Fibroblast of skin of left biceps (primary cell): ENCODE data around the gene DYRK1A.

ENCODE experiments used
- DNase-seq, 2 experiments: peaks; one replicate each; pipeline ENCODE4 v3.0.0-alpha.2; 2013; ENCODE audit warnings: low read depth in 2 of 2

The DYRK1A gene

GRCh38 chr21:37385179-37385765 lies 18.7 kb downstream of the DYRK1A start:
- no peak for DNase-seq

DNA sequence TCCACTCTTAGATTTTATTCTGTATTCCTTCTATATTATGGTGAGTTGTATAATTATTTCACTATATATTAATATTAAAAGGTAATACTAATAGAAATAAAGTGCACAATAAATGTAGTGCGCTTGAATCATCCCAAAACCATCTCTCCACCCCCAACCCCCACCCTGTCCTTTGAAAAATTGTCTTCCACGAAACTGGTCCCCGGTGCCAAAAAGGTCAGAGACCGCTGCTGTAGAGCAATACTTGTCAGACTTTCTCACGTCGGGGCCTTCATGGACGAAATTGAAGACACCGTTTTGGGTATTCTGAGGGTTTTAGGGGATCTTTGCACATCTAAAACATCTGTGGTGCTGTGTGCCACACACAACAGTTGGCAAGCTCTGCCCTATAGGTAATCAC lies 19.6 kb downstream of the DYRK1A start:
- no peak for DNase-seq

GRCh38 chr21:37389456-37389855 lies 22.9 kb downstream of the DYRK1A start:
- DNase-seq, result no peak

DNA sequence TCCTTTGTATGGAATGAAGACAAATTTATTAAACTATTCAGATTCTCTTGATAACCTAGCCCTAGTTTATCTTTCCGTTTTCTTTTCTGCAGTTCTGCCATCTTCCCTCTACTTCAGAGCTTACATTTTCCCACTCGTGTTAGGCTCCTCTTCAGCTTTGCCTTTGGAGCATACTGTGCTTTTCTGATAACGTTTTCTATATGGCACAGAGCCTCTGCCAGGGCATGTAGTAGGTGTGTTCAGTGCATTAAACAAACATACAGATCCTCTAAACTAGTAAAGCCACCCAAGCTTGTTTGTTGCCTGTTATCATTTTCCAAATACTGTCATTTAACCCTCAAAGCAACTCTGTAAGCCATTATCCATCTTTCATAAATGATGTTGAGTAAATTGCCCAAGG lies 25.1 kb downstream of the DYRK1A start:
- no peak for DNase-seq

- no peak for DNase-seq
Observed at GRCh38 chr21:37392441-37392840, 25.9 kb downstream of the DYRK1A start.

DNA sequence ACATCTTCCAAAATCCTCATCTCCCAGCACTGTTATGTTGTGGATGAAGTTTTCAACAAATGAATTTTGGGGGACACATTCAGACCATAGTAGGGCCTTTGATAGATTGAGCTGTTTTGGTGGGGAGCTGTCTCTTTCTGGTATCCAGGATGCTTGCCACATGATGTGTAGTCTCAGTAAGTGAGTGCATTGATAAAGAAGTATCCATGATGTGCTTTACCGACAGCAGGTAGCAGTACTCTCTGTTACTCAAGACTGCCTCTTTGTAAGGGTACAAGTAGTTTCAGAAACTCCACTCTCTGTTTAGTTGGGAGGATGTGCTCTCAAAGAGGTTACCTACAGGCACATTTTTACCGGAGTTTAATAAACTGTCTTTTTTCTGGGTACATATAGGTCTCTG lies 26.5 kb downstream of the DYRK1A start:
- DNase-seq, result no peak

DNA sequence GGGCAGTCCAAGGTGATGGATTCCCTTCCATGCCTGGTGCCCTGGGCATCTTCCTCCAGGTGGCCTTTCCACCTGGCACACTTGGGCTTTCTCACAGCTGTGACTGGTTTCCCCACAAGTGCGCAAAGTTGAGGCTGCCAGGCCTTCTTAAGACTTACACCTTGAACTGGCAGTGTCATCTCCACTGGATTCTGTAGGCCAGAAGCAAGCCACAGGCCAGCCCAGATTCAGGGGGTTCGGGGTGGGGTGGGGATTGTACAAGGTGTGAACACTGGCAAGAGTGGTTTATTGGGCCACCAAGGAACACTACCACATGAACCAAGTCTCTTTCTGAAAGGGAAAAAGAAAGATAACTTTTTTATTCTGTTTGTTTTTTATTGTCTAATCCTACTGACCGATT lies 27.2 kb downstream of the DYRK1A start:
- no peak for DNase-seq

DNA sequence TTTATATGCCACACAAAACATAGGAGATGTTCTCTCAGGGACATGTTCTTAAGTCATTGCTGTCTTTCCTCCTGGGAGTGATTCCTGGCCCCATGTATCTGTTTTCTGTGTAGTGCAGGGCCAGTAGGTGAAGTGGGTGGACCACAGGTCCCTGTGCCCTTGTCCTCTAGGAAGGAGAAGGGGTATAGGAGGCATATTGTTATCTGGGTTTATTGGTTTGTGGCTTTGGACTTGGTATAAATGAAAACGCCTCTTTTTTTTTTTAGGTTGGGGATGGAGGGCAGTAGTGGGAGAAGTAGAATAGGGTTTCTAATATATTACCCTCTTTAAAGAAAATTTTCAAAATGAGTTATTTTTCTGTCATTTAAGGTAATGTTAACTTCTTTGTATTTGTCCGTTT lies 29.4 kb downstream of the DYRK1A start:
- DNase-seq, result no peak

GRCh38 chr21:37396855-37397254 lies 30.3 kb downstream of the DYRK1A start:
- DNase-seq, result no peak

GRCh38 chr21:37398697-37399096 lies 32.1 kb downstream of the DYRK1A start:
- no peak for DNase-seq

- DNase-seq, result no peak
Observed at GRCh38 chr21:37402251-37402867, 35.8 kb downstream of the DYRK1A start.

GRCh38 chr21:37405629-37406028 lies 39.1 kb downstream of the DYRK1A start:
- DNase-seq, result no peak

DNA sequence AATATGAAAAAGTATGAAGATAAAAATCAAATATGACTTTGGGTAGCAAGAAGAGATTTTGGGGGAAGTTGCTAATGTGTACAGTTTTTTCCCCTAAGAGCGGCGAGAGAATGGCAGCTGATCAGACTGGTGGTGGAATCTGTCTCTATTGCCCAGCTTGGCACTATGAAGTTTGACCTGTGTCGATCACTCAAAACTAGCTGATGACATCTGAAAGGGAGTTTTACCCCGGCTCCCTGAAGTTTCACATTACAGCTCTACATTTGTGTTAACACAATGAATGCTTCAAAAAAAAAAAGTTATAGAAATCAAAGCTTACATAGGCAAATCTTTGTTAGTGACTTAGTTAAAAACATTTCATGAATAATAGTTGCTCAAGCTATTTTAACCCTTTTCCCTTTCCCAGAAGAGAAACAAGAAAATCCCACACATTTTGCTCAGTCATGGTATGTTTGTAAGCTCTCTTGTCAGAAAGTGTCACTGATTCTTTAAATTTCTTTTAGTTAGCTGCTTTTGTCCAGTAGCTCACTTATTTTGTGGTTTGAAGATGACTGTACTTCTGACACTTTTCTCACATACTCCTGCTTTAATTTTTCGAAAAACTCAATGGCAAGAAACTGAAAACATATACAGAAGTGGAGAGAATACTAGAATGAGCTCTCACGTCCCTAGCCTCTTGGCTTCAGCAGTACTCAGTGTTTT lies 41.3 kb downstream of the DYRK1A start:
- DNase-seq, result peak in 1 of 2 experiments; percentile 6

GRCh38 chr21:37408464-37409193 lies 42.1 kb downstream of the DYRK1A start:
- DNase-seq, result no peak

GRCh38 chr21:37410639-37411038 lies 44.1 kb downstream of the DYRK1A start:
- no peak for DNase-seq

- peak; percentile 60 to 68 for DNase-seq
Observed at GRCh38 chr21:37412603-37413360, 46.2 kb downstream of the DYRK1A start.

GRCh38 chr21:37413553-37414291 lies 47.1 kb downstream of the DYRK1A start:
- DNase-seq, result no peak

DNA sequence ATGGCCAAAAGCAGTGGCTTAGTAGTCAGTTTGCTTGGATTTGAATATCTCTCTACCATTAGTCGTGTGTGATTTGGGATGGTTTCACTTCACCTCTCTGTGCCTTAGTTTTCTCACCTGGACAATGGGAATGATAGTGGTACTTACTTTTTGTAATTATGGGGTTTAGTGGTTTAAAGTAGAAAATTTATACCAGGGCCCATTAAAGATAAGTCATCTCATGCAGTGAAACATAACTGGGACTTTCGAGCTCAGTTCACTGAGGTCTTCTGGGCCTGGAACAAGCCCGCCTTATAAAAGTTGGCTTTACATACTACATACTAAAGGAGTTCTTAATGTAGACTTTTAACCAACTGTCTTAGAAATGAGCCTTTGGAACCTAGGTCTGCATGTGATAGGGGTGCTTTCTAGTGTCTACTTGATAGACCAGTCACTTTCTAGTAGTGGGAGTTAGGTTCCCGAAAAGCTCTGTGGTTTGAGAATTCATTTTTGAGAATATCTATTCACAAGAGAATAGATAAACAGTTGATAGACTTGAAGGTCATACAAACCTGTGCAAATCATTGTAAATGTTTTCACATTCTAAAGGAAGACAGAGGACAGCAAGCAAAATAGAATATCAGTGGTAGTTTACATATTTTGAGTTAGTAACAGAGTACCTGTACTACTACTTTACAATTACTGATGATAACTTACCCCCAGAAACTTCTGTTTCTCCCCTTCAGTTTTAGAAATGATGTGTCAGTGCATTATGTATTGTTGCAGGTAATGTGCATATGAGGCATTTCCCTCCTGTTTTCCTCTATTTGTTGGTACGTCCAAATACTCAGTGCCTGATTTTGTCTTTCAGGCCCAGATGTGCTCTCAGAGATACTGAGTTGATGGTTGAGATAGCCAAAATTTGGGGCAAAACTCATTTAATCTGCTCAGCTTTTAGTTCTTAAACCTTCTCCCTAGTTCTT lies 48.0 kb downstream of the DYRK1A start:
- DNase-seq, result no peak

DNA sequence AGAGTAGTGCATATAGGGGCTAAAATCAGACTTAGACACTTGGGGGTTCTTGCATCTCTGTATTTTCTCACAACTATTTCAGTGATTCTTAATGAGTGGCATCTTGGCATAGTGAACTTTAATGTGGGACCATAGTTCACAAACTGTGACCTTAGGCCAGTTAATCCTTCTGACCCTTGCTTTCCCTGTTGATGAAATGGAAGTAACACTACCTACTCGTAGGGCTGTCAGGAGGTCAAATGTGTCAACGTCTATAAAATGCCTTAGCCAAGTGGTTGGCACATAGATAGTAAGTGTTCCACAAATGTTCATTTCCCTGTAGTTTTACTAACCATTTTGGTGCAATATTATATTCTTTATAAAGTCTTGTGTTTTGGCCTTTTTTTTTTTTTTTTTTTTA lies 49.4 kb downstream of the DYRK1A start:
- DNase-seq, result no peak

- DNase-seq, result no peak
Observed at GRCh38 chr21:37416914-37417313, 50.3 kb downstream of the DYRK1A start.
